Effector memory CD4-positive, alpha-beta T cell (primary cell): ENCODE data around the gene MSL3.

Experiments used
- DNase-seq, 3 donors: peaks; one replicate each; pipeline ENCODE4 v3.0.0-alpha.2; 2020
- H3K27ac ChIP-seq: 2 replicates; pipeline ENCODE4 v1.7.0; 2013; ENCODE audit warnings: mild to moderate bottlenecking, low read length, moderate library complexity; ENCODE audit not compliant: insufficient read depth, poor library complexity, severe bottlenecking
- H3K27me3 ChIP-seq: replicated peaks from 2 replicates; pipeline ENCODE4 v1.7.0; 2013; ENCODE audit warnings: mild to moderate bottlenecking, low read length; ENCODE audit not compliant: insufficient read depth, control insufficient read depth, poor library complexity, severe bottlenecking
- H3K36me3 ChIP-seq: 2 replicates; pipeline ENCODE4 v1.7.0; 2013; ENCODE audit warnings: mild to moderate bottlenecking, low read length, moderate library complexity; ENCODE audit not compliant: control insufficient read depth, insufficient read depth
- H3K4me1 ChIP-seq: 2 replicates; pipeline ENCODE4 v1.7.0; 2013; ENCODE audit warnings: low read length, mild to moderate bottlenecking; ENCODE audit not compliant: control insufficient read depth, insufficient read depth, poor library complexity, severe bottlenecking
- H3K4me3 ChIP-seq: 2 replicates; pipeline ENCODE4 v1.7.0; 2013; ENCODE audit warnings: low read length, low read depth, mild to moderate bottlenecking; ENCODE audit not compliant: insufficient read depth, poor library complexity, severe bottlenecking
- H3K9me3 ChIP-seq: 2 replicates; pipeline ENCODE4 v1.7.0; 2013; ENCODE audit warnings: mild to moderate bottlenecking, low read length, moderate library complexity; ENCODE audit not compliant: control insufficient read depth

MSL3 gene

DNA sequence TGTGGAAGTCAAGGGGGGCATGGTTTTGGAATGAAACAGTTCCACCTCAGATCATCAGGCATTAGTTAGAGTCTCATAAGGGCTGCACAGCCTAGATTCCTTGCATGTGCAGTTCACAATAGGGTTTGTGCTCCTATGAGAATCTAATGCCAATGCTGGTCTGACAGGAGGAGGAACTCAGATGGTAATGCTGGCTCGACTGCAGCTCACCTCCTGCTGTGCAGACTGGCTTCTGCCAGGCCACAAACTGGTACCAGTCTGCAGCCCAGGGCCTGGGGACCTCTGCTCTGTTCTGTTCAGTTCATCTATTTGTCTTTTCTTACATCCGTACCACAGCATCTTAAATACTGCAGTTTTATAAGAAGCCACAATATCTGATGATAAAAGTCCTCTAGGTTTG lies 12.2 kb upstream of the MSL3 start:
- Histone ChIP-seq H3K9me3 (no peaks in the 10 kb centered on the region), H3K27me3 (no peaks in the 10 kb centered on the region), H3K4me3 (no peak overlapping the region), H3K27ac (no peak overlapping the region), H3K36me3 (no peaks in the 10 kb centered on the region), H3K4me1 (no peaks in the 10 kb centered on the region)
- no peak for DNase-seq

- H3K27me3 ChIP-seq, result no peaks in the 10 kb centered on the region
- H3K36me3 ChIP-seq, result no peaks in the 10 kb centered on the region
- no peak overlapping the region for H3K4me3 ChIP-seq
- no peaks in the 10 kb centered on the region for H3K4me1 ChIP-seq
- DNase-seq, result no peak
- H3K9me3 ChIP-seq, result no peaks in the 10 kb centered on the region
- no peak overlapping the region for H3K27ac ChIP-seq
These were observed 8.0 kb upstream of the MSL3 start for GRCh38 chrX:11750046-11750445.

- no peak for DNase-seq
These were observed 7.3 kb upstream of the MSL3 start for GRCh38 chrX:11750694-11751093.

GRCh38 chrX:11751261-11751660 lies 6.8 kb upstream of the MSL3 start:
- Histone ChIP-seq H3K9me3 (no peaks in the 10 kb centered on the region), H3K4me3 (no peak overlapping the region), H3K4me1 (no peaks in the 10 kb centered on the region), H3K36me3 (no peaks in the 10 kb centered on the region), H3K27me3 (no peaks in the 10 kb centered on the region), H3K27ac (no peak overlapping the region)
- no peak for DNase-seq

More at GRCh38 chrX:11750694-11751093, 7.3 kb upstream of the MSL3 start:
- H3K4me1 ChIP-seq, result no peaks in the 10 kb centered on the region
- no peak overlapping the region for H3K27ac ChIP-seq
- H3K9me3 ChIP-seq, result no peaks in the 10 kb centered on the region
- H3K36me3 ChIP-seq, result no peaks in the 10 kb centered on the region
- no peaks in the 10 kb centered on the region for H3K27me3 ChIP-seq
- H3K4me3 ChIP-seq, result no peak overlapping the region

GRCh38 chrX:11753668-11754067 lies 4.4 kb upstream of the MSL3 start:
- H3K36me3 ChIP-seq, result no peaks in the 10 kb centered on the region
- no peak for DNase-seq
- no peaks in the 10 kb centered on the region for H3K9me3 ChIP-seq
- no peaks in the 10 kb centered on the region for H3K4me1 ChIP-seq
- H3K27ac ChIP-seq, result no peak overlapping the region
- H3K4me3 ChIP-seq, result no peak overlapping the region
- no peaks in the 10 kb centered on the region for H3K27me3 ChIP-seq

GRCh38 chrX:11754958-11755645 lies 2.9 kb upstream of the MSL3 start:
- H3K36me3 ChIP-seq, result no peaks in the 10 kb centered on the region
- no peak overlapping the region for H3K27ac ChIP-seq
- DNase-seq, result no peak
- H3K9me3 ChIP-seq, result no peaks in the 10 kb centered on the region
- H3K27me3 ChIP-seq, result no peaks in the 10 kb centered on the region
- no peaks in the 10 kb centered on the region for H3K4me1 ChIP-seq
- H3K4me3 ChIP-seq, result no peak overlapping the region

- Histone ChIP-seq H3K4me3 (no peak overlapping the region), H3K9me3 (no peaks in the 10 kb centered on the region), H3K27ac (no peak overlapping the region), H3K4me1 (no peaks in the 10 kb centered on the region), H3K36me3 (no peaks in the 10 kb centered on the region), H3K27me3 (no peaks in the 10 kb centered on the region)
- no peak for DNase-seq
These were observed 2.3 kb upstream of the MSL3 start for GRCh38 chrX:11755724-11756123.

- H3K4me3 ChIP-seq, result no peak overlapping the region
- no peak for DNase-seq
- H3K36me3 ChIP-seq, result no peaks in the 10 kb centered on the region
- no peaks in the 10 kb centered on the region for H3K4me1 ChIP-seq
- H3K27me3 ChIP-seq, result no peaks in the 10 kb centered on the region
- H3K9me3 ChIP-seq, result no peaks in the 10 kb centered on the region
- H3K27ac ChIP-seq, result no peak overlapping the region
These were observed 1.4 kb upstream of the MSL3 start for GRCh38 chrX:11756354-11757318.

DNA sequence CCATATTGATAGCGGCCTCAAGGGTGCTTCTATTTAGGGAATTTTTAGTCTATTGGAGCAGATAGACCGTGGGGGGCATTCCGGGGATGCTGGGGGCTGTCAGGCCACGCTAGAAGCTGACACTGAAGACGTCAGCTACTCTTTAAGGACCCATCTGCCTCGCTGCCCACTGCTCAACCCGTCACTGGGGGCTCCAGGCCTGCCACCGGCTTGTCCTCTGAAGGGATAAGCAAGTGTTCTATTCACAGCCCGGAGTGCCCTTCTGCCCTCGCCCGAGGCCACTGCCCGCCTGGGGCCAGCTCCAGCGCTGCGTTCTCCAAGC lies 679 bp upstream of the MSL3 start:
- DNase-seq, result no peak
- H3K9me3 ChIP-seq, result no peaks in the 10 kb centered on the region
- no peaks in the 10 kb centered on the region for H3K36me3 ChIP-seq
- H3K4me1 ChIP-seq, result peaks cover 2% of the 10 kb centered on the region
- H3K4me3 ChIP-seq, result peak overlapping the region; percentile 68
- no peaks in the 10 kb centered on the region for H3K27me3 ChIP-seq
- H3K27ac ChIP-seq, result peak overlapping the region; percentile 10
